Measurements from ENCODE around the gene F8A2. TPM values are rescaled to one million over a fixed set of nuclear protein-coding genes. Genes with fewer than 3 reads are reported as not detected.
"Not testable (repeated sequence)": the region's sequence is repeated elsewhere in the genome, so short reads cannot be mapped to it uniquely, and the experiment has no call there.

F8A2 gene
- not detected for total RNA-seq

DNA sequence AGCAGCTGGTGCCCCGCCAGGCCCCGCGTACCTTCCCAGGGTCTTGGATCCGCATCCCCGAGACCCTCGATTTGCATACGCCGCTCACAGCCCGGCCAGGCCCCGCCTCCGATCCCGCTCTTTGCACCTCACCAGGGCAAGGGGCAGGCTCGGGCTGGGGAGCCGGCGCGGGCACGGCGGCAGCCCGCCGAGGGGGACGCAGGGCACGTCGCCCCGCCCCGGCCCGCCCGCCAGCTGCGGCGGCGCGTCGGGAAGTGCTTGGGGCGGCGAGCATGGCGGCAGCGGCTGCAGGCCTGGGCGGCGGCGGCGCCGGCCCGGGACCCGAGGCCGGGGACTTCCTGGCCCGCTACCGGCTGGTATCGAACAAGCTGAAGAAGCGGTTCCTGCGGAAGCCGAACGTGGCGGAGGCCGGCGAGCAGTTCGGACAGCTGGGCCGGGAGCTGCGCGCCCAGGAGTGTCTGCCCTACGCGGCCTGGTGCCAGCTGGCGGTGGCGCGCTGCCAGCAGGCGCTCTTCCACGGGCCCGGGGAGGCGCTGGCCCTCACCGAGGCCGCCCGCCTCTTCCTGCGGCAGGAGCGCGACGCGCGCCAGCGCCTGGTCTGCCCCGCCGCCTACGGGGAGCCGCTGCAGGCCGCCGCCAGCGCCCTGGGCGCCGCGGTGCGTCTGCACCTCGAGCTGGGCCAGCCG, at the start of gene F8A2:
Gene F8A2, plus strand, starts transcription at position 253 of the 686 bp plus-strand sequence. Its CDS starts 20 bp downstream, at position 273.
- H3K9me3 Mint-ChIP-seq (ENCODE audit: low read depth); DNase-seq; H3K36me3 Mint-ChIP-seq; H3K27me3 Mint-ChIP-seq; H3K27ac Mint-ChIP-seq; CTCF ChIA-PET; H3K4me3 Mint-ChIP-seq; H3K4me1 Mint-ChIP-seq: not testable (repeated sequence)
- ATAC-seq: peak; percentile 75

DNA sequence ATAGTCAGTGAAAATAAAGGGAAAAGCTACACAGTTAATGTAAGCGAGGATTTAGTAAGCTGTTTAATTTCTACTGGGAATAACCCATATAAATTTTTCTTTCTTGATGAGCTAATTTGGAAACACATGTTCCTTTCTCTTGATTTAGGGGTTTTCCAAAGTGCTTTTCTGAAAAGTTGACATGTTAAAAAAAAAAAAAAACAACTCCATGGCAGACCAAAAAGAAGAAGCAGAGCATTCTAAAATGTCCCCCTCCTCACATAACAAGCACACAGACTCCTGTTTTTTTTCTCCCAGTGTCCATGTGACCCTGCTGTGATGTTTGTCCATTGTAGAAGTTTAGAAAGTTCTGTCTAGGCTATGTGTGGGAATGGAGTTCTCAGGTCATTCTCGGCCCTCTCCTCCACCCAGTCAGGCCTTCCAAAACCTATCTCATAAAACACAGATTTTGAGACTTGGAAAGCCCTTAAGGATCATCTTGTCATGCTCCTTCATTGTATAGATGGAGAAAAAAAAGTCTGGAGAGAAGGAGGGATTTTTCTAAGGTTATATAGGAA, 48.3 kb upstream of the F8A2 start:
- Mint-ChIP-seq H3K27ac (no peak overlapping the region), H3K9me3 (ENCODE audit: low read depth) (no peaks in the 10 kb centered on the region), H3K4me3 (no peak overlapping the region), H3K4me1 (no peaks in the 10 kb centered on the region), H3K27me3 (peaks cover 9% of the 10 kb centered on the region), H3K36me3 (no peaks in the 10 kb centered on the region)
- CTCF ChIA-PET: no interaction called here
- DNase-seq (no peak), ATAC-seq (no peak)

DNA sequence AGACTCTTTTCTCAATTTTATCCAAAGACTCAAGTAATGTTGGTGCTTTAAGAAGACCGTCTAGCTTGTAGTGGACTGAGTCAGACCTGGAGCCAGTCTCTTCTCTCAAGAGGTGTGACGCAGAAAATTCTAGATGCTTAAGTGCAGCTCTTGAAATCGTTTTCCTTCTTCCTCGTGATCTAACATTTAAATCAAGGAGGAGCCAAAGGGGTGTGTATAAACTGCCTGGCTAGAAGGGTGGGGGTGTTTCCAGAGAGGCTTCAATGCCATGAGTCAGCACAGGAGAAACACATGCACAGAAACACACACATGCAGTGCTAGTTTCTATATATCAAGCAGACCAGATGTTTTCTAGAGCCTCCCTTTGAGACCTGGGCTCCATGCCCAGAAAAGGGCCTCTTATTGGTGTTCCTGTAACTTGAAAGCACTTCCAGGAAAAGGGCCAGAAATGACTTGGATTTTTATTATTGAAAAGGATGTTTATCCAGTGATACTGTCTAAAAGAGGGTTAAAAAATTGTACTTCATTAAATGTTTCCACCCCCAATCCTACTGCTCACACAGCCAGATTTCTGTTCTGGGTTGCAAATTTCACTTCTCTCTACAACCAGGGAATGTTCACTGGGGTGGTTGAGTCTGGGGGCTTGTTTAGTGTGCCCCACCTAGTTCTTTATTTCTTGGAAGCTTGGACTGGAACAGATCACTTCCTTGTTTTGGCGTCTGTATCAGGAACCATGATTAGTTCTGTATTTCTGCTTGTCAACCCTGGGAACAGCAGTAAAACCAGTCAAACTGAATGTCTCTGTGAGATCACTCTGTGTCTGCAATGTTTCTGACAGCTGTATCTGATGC, 47.2 kb upstream of the F8A2 start, which contains the start of gene CLIC2:
Gene CLIC2, minus strand, starts transcription at position 129 of the 851 bp plus-strand sequence. CDS start 187 bp downstream, outside the sequence.
- Mint-ChIP-seq H3K4me3 (no peak within 1 kb of the TSS), H3K27ac (no peak within 1 kb of the TSS), H3K27me3 (peaks cover 6% of the 10 kb centered on the region), H3K9me3 (ENCODE audit: low read depth) (no peaks in the 10 kb centered on the region), H3K4me1 (no peaks in the 10 kb centered on the region), H3K36me3 (no peaks in the 10 kb centered on the region)
- DNase-seq (no peak), ATAC-seq (no peak)
- CTCF ChIA-PET: no interaction called here

DNA sequence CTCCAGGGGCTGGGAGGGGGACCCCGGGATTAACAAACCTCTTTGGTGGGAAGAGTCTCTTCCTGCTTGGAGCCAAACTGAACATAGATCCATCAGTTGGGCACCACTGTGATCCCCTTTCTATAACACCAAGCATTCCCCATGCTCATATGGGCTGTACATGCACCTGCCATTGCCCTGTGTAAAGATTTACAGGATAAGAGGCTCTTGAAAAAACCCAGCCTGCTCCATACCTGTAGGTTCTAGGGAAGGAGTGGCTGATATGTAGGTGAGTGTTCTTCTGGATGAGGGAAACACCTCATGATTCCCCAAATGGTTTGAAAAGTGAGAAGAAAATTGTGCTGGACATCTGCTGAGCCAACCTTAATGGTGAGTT, 46.6 kb upstream of the F8A2 start:
- CTCF ChIA-PET: not testable (repeated sequence)

DNA sequence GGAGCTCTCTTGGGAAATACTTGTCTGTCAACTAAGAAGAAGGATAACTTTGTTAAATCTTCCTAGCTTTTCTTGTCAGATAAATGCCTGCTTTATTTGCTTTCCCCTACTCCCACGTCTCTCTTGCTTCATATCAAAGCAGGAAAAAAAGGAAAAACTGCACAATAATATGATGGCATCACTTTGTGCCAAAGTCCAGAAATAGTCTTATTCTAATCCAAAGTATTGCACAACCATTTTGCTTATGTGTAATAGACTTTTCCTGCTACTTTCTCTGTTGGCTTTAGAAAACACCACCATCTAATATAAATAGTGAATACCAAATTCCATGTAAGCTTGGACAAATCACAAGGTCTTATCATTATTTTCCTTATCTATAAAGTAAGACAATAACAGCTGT, 36.2 kb upstream of the F8A2 start:
- DNase-seq; H3K27ac Mint-ChIP-seq; H3K9me3 Mint-ChIP-seq (ENCODE audit: low read depth); H3K27me3 Mint-ChIP-seq; H3K4me1 Mint-ChIP-seq; CTCF ChIA-PET; H3K36me3 Mint-ChIP-seq; ATAC-seq; H3K4me3 Mint-ChIP-seq: not testable (repeated sequence)

More for the DNA sequence above, 46.6 kb upstream of the F8A2 start:
- not testable (repeated sequence) for H3K27ac Mint-ChIP-seq; DNase-seq; H3K27me3 Mint-ChIP-seq; H3K4me1 Mint-ChIP-seq; H3K4me3 Mint-ChIP-seq; ATAC-seq; H3K36me3 Mint-ChIP-seq; H3K9me3 Mint-ChIP-seq (ENCODE audit: low read depth)

DNA sequence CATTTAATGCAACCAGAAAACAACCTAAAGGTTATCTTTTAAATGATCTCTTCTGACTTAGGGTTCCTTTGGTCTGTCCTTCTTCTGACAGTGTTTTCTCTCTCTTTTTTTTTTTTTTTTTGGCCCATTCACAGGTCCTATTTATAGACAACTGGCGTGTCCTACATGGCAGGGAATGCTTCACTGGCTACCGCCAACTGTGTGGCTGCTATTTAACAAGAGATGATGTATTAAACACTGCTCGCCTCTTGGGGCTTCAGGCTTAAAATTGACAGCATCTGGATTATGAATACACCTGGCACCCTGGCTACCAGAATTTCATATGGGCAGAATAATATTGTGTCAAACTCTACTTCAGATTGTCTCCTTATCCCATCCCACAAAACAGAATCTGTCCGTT, 32.4 kb upstream of the F8A2 start:
- ATAC-seq; CTCF ChIA-PET; H3K4me3 Mint-ChIP-seq; H3K27me3 Mint-ChIP-seq; H3K4me1 Mint-ChIP-seq; H3K9me3 Mint-ChIP-seq (ENCODE audit: low read depth); H3K36me3 Mint-ChIP-seq; H3K27ac Mint-ChIP-seq; DNase-seq: not testable (repeated sequence)

DNA sequence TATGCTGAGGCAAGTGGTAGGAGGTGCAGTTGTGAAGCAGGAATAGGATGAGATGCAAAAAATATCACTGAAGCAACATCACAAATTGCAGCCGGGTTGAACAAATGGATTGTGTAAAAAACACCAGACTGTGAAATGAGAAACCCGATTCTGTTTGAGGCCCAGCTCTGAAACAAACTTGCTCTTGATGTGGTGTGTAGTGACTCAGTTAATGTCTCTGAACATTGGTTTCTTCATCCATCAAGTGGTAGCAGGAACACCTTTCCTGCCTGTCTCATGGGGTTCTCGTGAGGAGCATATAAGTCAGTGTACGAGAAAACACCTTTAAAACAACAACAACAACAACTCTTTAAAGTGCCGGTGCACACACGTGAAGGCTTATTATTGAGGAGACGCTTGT, 18.2 kb upstream of the F8A2 start:
- H3K27me3 Mint-ChIP-seq; H3K36me3 Mint-ChIP-seq; H3K4me3 Mint-ChIP-seq; ATAC-seq; DNase-seq; CTCF ChIA-PET; H3K27ac Mint-ChIP-seq; H3K9me3 Mint-ChIP-seq (ENCODE audit: low read depth); H3K4me1 Mint-ChIP-seq: not testable (repeated sequence)

DNA sequence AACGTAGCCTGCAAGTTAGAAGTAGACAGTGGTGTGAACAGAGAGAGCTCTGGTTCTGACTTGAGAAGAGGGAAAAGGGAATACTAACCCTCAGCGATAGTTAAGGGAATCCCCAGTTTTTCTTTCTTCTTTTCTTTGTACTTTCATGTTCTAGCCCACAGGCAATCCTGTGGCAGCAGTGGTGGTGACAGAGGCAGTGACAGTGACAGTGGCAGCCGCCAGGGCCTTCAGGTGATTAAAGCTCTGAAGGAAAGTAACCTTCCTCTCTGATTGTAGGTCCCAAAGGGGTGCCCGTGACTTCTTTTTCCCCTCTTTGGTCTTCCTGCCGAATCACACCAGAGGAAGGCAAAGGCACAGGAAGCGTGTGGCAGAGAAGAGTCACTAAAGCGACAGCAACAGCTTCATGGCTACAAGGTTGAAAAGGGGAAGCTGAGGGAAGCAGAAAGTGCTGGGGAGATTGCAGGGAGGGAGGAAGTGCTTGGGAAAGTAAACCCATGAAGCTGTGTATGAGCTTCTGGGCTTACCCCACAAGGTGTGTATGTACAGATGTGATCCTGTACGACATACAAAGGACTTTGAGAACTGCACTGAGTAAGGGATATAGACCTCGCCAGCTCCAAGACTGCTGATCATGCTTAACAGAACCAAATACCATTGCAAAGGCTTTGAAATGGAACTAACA, 8.0 kb upstream of the F8A2 start:
- H3K4me1 Mint-ChIP-seq; H3K4me3 Mint-ChIP-seq; H3K27me3 Mint-ChIP-seq; H3K27ac Mint-ChIP-seq; H3K9me3 Mint-ChIP-seq (ENCODE audit: low read depth); DNase-seq; CTCF ChIA-PET; H3K36me3 Mint-ChIP-seq: not testable (repeated sequence)
- ATAC-seq: peak; percentile 78

DNA sequence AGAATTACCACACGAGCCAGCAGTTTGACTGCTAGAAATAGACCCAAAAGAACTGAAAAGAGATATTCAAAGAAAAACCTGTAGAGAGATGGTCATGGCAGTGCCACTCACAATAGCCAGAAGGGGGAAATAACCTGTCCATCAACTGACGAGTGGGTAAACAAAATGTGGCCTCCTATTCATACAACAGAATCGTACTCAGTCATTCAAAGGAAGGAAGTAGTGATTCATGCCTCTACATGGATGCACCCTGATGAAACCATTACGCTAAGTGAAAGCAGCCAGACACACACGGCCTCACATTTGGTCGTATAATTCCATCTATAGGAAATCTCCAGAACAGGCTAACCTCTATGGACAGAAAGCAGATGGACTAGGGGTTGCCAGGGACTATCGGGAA, 2.1 kb upstream of the F8A2 start:
- H3K4me3 Mint-ChIP-seq; H3K4me1 Mint-ChIP-seq; DNase-seq; H3K9me3 Mint-ChIP-seq (ENCODE audit: low read depth); H3K27ac Mint-ChIP-seq; H3K27me3 Mint-ChIP-seq; H3K36me3 Mint-ChIP-seq; CTCF ChIA-PET: not testable (repeated sequence)
- ATAC-seq: peak; percentile 46

DNA sequence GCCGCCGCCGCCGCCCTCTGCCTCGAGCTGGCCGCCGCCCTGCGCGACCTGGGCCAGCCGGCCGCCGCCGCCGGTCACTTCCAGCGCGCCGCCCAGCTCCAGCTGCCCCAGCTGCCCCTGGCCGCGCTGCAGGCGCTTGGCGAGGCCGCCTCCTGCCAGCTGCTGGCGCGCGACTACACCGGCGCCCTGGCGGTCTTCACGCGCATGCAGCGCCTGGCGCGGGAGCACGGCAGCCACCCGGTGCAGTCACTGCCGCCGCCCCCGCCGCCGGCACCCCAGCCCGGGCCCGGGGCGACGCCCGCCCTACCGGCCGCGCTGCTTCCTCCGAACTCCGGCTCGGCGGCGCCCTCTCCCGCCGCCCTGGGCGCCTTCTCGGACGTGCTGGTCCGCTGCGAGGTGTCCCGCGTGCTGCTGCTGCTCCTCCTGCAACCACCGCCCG, 653 bp downstream of the F8A2 start:
- CTCF ChIA-PET; H3K27me3 Mint-ChIP-seq; H3K36me3 Mint-ChIP-seq; H3K4me3 Mint-ChIP-seq; DNase-seq; H3K27ac Mint-ChIP-seq; H3K9me3 Mint-ChIP-seq (ENCODE audit: low read depth); H3K4me1 Mint-ChIP-seq: not testable (repeated sequence)
- ATAC-seq: peak; percentile 45

DNA sequence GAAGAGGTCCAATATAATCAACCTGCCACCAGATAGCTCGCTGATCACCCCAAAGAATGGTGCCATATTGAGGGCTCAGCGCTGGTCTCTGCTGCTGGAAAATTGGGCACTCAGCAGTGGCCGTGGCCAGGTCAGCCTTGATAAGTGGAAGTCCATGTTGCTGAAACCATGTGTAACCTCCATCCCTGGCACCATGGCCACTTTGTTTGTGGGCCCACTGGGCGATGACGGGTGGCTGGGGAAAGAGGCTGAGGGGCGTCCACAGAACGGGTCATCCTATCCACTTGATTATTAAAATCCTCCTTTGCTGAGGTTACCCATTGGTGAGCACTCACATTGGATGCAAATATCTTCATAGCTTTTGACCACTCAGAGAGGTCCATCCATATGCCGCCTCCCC, 7.7 kb downstream of the F8A2 start:
- Mint-ChIP-seq H3K4me1 (peaks cover 16% of the 10 kb centered on the region), H3K9me3 (ENCODE audit: low read depth) (no peaks in the 10 kb centered on the region), H3K27me3 (no peaks in the 10 kb centered on the region), H3K4me3 (no peak overlapping the region), H3K27ac (no peak overlapping the region), H3K36me3 (peaks cover 33% of the 10 kb centered on the region)
- DNase-seq: no peak
- no peak for ATAC-seq
- CTCF ChIA-PET: no interaction called here

DNA sequence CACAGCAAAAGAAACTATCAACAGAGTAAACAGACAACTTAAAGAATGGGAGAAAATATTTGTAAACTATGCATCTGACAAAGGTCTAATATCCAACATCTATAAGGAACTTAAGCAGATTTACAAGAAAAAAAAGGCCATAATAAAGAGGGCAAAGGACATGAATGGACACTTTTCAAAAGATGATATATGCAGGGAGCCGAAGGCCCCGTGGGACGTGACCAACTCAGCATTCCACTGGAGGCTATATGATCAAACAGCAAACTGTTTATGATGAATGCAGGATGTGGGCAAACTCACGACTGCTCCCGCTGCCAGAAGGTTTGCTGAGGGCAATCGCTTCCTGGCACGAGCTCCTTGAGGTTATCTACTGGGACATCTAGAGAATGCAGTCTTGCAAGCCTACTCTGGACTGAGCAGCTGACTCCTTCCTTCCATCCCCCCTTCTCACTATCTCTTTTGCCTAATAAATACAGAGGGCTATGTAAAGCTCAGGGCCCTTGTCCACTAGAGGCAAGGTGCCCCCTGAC, 12.9 kb downstream of the F8A2 start:
- H3K9me3 Mint-ChIP-seq (ENCODE audit: low read depth); H3K4me3 Mint-ChIP-seq; H3K27ac Mint-ChIP-seq; CTCF ChIA-PET; H3K27me3 Mint-ChIP-seq; ATAC-seq: not testable (repeated sequence)
- peaks cover 12% of the 10 kb centered on the region for H3K4me1 Mint-ChIP-seq
- peak; percentile 47 for DNase-seq
- peaks cover 15% of the 10 kb centered on the region for H3K36me3 Mint-ChIP-seq

DNA sequence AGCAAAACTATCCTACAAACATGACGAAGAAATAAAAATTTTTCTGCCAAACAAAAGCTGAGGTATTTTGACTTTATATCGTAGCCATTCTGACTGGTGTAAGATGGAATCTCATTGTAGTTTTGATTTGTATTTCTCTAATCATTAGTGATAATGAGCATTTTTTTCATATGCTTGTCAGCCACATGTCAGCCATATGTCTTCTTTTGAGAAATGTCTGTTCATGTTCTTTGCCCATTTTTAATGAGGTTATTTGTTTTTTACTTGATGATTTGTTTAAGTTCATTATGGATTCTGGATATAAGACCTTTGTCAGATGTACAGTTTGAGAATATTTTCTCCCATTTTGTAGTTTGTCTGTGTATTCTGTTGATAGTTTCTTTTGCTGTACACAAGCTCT, 24.5 kb downstream of the F8A2 start:
- ATAC-seq (no peak), DNase-seq (no peak)
- Mint-ChIP-seq H3K9me3 (ENCODE audit: low read depth) (peaks cover 8% of the 10 kb centered on the region), H3K4me3 (no peak overlapping the region), H3K27ac (no peak overlapping the region), H3K4me1 (no peaks in the 10 kb centered on the region), H3K36me3 (peaks cover 4% of the 10 kb centered on the region), H3K27me3 (no peaks in the 10 kb centered on the region)
- CTCF ChIA-PET: no interaction called here

Data from activated CD8-positive, alpha-beta memory T cell treated with anti-CD3 and anti-CD28 coated beads, Interleukin-2, amount 10 ng/mL, durations not matched to agents 7 days and 5 days (primary cell).